Glutamatergic neuron (in vitro differentiated cells): Measurements from ENCODE around the gene IFNE. TPM values are rescaled to one million over a fixed set of nuclear protein-coding genes. Genes with fewer than 3 reads are reported as not detected.
"Not testable (repeated sequence)": the region's sequence is repeated elsewhere in the genome, so short reads cannot be mapped to it uniquely, and the experiment has no call there.

Source experiments
- DNase-seq: peaks from one replicate; pipeline ENCODE4 v3.0.0; 2022
- H3K27ac Mint-ChIP-seq: one replicate; pipeline ENCODE4 v1.8.0; 2020; ENCODE audit warnings: mild to moderate bottlenecking, mixed read lengths, inconsistent platforms; ENCODE audit not compliant: unreplicated experiment
- H3K27me3 Mint-ChIP-seq: one replicate; pipeline ENCODE4 v1.8.0; 2020; ENCODE audit warnings: mild to moderate bottlenecking, moderate library complexity, mixed read lengths, inconsistent platforms; ENCODE audit not compliant: unreplicated experiment
- H3K36me3 Mint-ChIP-seq: one replicate; pipeline ENCODE4 v1.8.0; 2020; ENCODE audit warnings: mild to moderate bottlenecking, mixed read lengths, inconsistent platforms; ENCODE audit not compliant: unreplicated experiment
- H3K4me1 Mint-ChIP-seq: one replicate; pipeline ENCODE4 v1.8.0; 2020; ENCODE audit warnings: mild to moderate bottlenecking, low read depth, mixed read lengths, inconsistent platforms; ENCODE audit not compliant: unreplicated experiment
- H3K4me3 Mint-ChIP-seq: one replicate; pipeline ENCODE4 v1.8.0; 2020; ENCODE audit warnings: mild to moderate bottlenecking, mixed read lengths, inconsistent platforms; ENCODE audit not compliant: unreplicated experiment
- H3K9me3 Mint-ChIP-seq: one replicate; pipeline ENCODE4 v1.8.0; 2020; ENCODE audit warnings: mild to moderate bottlenecking, moderate library complexity, mixed read lengths, inconsistent platforms; ENCODE audit not compliant: unreplicated experiment
- total RNA-seq: library from RNA; stranded (reverse); fragmentation: NEBNext Ultra II Directional; extraction: Animal tissue kit (Norgen Biotek cat#: 25700); gene quantifications from one replicate; pipeline ENCODE4 v1.2.1, GENCODE V29; 2021; ENCODE audit not compliant: unreplicated experiment
- TF ChIP-seq, protein P1 (sequence below): fragments of 200-600 bp; sonication (generic); IDR thresholded peaks from one replicate; pipeline ENCODE4 v1.5.0; 2021; ENCODE audit not compliant: partially characterized antibody, unreplicated experiment

Gene IFNE
- total RNA-seq, 1 donor from 2014 or later: not detected

DNA sequence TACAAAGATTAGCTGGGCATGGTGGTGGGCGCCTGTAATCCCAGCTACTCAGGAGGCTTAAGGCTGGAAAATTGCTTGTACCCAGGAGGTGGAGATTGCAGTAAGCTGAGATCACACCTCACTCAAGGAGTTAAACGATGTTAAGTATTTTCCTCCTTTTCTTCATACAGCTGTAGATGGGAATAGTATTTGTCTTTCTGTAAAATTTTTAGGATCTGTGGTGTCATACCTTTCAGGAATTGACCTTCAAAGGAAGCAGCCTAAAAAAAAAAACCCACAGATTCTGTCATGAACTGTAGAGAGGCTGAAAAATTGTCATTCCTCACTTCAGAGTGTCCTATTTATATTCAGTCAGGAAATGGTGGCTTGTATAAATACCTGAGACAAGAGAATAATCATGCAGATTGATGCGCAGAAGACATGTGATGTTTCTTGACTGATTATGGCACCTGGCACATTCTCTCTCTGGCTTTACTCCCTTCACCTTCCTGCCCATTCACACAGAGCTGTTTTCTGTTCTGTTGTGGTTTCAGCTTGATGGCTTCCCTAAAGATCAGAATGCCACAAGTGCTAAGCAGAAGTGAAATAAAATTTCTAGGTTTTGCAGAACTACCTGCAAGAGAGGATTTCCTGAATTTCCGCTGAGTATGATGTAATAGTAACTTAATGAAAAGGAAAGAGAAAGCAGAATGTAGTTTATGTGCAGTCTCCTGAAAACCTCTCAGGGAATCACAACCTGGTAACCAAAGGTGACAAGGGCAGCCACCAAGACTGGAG lies 38.1 kb downstream of the IFNE start:
- no peak overlapping the region for H3K27ac Mint-ChIP-seq
- peaks cover 2% of the 10 kb centered on the region for H3K4me1 Mint-ChIP-seq
- peaks cover 2% of the 10 kb centered on the region for H3K27me3 Mint-ChIP-seq
- no peak for DNase-seq
- TF ChIP-seq, protein P1, sequence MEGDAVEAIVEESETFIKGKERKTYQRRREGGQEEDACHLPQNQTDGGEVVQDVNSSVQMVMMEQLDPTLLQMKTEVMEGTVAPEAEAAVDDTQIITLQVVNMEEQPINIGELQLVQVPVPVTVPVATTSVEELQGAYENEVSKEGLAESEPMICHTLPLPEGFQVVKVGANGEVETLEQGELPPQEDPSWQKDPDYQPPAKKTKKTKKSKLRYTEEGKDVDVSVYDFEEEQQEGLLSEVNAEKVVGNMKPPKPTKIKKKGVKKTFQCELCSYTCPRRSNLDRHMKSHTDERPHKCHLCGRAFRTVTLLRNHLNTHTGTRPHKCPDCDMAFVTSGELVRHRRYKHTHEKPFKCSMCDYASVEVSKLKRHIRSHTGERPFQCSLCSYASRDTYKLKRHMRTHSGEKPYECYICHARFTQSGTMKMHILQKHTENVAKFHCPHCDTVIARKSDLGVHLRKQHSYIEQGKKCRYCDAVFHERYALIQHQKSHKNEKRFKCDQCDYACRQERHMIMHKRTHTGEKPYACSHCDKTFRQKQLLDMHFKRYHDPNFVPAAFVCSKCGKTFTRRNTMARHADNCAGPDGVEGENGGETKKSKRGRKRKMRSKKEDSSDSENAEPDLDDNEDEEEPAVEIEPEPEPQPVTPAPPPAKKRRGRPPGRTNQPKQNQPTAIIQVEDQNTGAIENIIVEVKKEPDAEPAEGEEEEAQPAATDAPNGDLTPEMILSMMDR: no peak
- no peaks in the 10 kb centered on the region for H3K36me3 Mint-ChIP-seq
- H3K9me3 Mint-ChIP-seq: no peaks in the 10 kb centered on the region
- H3K4me3 Mint-ChIP-seq: no peak overlapping the region

DNA sequence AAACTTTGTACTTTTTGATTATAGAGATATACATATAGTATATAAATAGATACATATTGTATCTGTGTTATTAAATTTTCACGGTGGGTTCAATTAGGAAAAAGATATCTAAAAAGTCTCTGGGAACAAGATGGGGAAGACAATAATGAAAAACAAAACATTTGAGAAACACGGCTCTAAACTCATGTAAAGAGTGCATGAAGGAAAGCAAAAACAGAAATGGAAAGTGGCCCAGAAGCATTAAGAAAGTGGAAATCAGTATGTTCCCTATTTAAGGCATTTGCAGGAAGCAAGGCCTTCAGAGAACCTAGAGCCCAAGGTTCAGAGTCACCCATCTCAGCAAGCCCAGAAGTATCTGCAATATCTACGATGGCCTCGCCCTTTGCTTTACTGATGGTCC lies 42.0 kb downstream of the IFNE start, which contains the start of gene IFNA1:
Gene IFNA1, plus strand, starts transcription at position 301 of the 400 bp plus-strand sequence. Its CDS starts 69 bp downstream, at position 370.
- Mint-ChIP-seq H3K9me3 (no peaks in the 10 kb centered on the region), H3K4me3 (no peak within 1 kb of the TSS), H3K27me3 (peaks cover 2% of the 10 kb centered on the region), H3K36me3 (no peaks in the 10 kb centered on the region), H3K27ac (no peak within 1 kb of the TSS), H3K4me1 (peaks cover 2% of the 10 kb centered on the region)
- no peak for DNase-seq
- TF ChIP-seq, protein P1: no peak

DNA sequence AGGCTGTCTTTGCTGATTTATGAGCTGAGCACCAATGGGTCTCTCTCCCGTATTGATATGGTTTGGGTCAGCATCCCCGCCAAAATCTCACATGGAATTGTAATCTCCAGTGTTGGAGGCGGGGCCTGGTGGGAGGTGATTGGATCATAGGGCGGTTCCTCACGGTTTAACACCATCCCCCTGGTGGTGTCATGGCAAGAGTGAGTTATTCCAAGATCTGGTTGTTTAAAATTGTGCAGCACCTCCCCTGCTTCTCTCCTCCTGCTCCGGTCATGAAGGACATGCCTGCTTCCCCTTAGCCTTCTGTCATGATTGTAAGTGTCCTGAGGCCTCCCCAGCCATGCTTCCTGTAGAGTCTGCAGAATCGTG lies 47.1 kb downstream of the IFNE start:
- H3K4me3 Mint-ChIP-seq, H3K36me3 Mint-ChIP-seq, H3K27me3 Mint-ChIP-seq, DNase-seq, H3K4me1 Mint-ChIP-seq, H3K27ac Mint-ChIP-seq, H3K9me3 Mint-ChIP-seq: not testable (repeated sequence)

DNA sequence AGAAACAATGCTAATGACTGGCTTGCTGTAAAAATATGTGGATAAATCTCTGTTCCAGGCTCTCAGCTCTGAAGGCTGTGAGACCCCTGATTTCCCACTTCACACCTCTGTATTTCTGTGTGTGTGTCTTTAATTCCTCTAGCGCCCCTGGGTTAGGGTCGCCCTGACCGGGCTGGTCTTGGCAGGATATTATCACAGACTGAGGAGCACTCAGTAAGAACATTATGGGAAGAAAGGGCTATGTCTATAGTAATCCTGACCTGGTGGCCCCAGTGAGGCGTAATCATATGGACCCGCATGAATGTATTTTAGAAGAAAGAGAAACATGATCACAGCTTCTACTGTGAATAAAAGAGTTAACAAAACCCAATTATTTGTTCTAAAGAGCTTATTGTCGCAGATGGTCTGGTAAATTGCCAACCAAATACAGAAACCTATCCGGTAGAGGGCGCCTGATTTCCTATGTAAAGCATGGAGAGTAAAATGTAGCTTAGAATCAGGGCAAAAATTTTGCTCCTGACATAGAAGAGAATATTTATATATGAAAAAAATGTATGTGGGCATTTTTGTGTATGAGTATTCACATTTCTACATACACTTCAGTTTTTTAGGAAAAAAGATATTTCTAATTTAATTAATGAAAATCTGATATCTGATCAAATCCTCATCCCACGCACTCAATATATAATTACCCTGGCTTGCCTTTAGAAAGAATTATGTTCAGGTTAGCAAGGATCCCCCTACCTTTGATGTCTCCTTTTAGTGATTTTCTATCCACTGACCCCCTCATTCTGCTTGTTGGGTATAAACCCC lies 47.7 kb downstream of the IFNE start:
- H3K4me1 Mint-ChIP-seq: peaks cover 2% of the 10 kb centered on the region
- H3K27ac Mint-ChIP-seq: no peak overlapping the region
- H3K27me3 Mint-ChIP-seq: peaks cover 2% of the 10 kb centered on the region
- H3K4me3 Mint-ChIP-seq: no peak overlapping the region
- H3K36me3 Mint-ChIP-seq: no peaks in the 10 kb centered on the region
- TF ChIP-seq, protein P1: peak; percentile 37
- H3K9me3 Mint-ChIP-seq: no peaks in the 10 kb centered on the region
- DNase-seq: no peak

DNA sequence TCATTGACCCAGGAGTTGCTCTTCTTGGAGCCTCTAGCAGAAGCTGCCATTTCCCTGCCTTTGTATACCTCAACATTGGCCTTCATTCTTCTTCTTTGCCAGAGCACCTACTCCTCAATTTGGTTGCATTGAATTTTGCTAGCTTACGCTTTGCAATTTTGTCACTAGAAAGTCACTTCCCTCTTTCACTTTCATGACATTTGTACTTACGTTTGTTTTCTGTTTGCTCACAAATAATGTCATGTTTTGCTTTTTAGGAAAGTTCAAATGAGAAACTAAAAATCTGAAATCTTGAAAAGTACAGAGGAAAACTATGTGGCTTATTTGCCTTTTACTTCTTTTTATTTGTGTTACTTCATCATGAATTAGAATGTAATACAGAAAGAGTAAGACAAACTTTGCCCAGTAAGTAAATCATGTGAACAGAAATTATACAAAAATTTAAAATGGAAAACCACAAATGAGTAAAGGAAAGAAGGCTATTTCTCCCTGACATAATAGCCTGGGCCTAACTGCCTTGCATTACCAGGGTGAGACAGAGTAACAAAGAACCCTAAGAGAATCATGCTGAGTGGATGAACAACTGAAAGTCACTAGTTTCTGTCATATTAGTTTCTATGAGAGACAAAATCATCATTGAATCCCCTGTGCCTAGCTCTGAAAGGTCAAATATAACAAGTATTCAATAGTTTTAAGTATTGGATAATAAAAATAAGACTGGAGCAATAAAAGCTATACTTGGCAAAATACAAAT lies 49.3 kb downstream of the IFNE start:
- Mint-ChIP-seq H3K36me3 (no peaks in the 10 kb centered on the region), H3K27me3 (peaks cover 2% of the 10 kb centered on the region)
- DNase-seq: no peak

More for the DNA sequence above, 49.3 kb downstream of the IFNE start:
- Mint-ChIP-seq H3K4me1 (no peaks in the 10 kb centered on the region), H3K9me3 (no peaks in the 10 kb centered on the region), H3K27ac (no peak overlapping the region), H3K4me3 (no peak overlapping the region)
- TF ChIP-seq, protein P1: no peak
